Endodermal cell (in vitro differentiated cells): ENCODE measurements around the gene XPO4. TPM values are rescaled to one million over a fixed set of nuclear protein-coding genes. Genes with fewer than 3 reads are reported as not detected.

Experiments used
- DNase-seq: peaks from one replicate; pipeline ENCODE4 v3.0.0-alpha.2; 2017
- H3K27ac ChIP-seq: 2 replicates; pipeline ENCODE4 v1.5.1; 2013; ENCODE audit warnings: mild to moderate bottlenecking, low read depth, low read length, moderate library complexity
- H3K27me3 ChIP-seq: 2 replicates; pipeline ENCODE4 v1.6.1; 2013; ENCODE audit warnings: mild to moderate bottlenecking, low read length, moderate library complexity; ENCODE audit not compliant: insufficient read depth, control insufficient read depth, poor library complexity, severe bottlenecking
- H3K36me3 ChIP-seq: 2 replicates; pipeline ENCODE4 v1.7.0; 2013; ENCODE audit warnings: mild to moderate bottlenecking, low read length, moderate library complexity; ENCODE audit not compliant: control insufficient read depth, insufficient read depth
- H3K4me1 ChIP-seq: one replicate; pipeline ENCODE4 v1.7.0; 2013; ENCODE audit warnings: low read length; ENCODE audit not compliant: control insufficient read depth, insufficient read depth
- H3K4me3 ChIP-seq: 2 replicates; pipeline ENCODE4 v1.5.1; 2013; ENCODE audit warnings: mild to moderate bottlenecking, low read length, moderate library complexity
- H3K9ac ChIP-seq: 2 replicates; pipeline ENCODE4 v1.6.1; 2013; ENCODE audit warnings: mild to moderate bottlenecking, low read length, moderate library complexity; ENCODE audit not compliant: poor library complexity, severe bottlenecking; ENCODE audit errors: extremely low read depth
- H3K9me3 ChIP-seq: 2 replicates; pipeline ENCODE4 v1.6.1; 2013; ENCODE audit warnings: mild to moderate bottlenecking, low read length, moderate library complexity; ENCODE audit not compliant: control insufficient read depth
- H3K27ac Mint-ChIP-seq: 2 replicates; pipeline ENCODE4 v1.8.0; 2020; ENCODE audit warnings: mixed read lengths
- H3K27me3 Mint-ChIP-seq: 2 replicates; pipeline ENCODE4 v1.8.0; 2021; ENCODE audit warnings: mild to moderate bottlenecking, mixed read lengths; ENCODE audit not compliant: insufficient read depth
- H3K36me3 Mint-ChIP-seq: 2 replicates; pipeline ENCODE4 v1.8.0; 2020; ENCODE audit warnings: low read depth, mixed read lengths
- H3K4me1 Mint-ChIP-seq: 2 replicates; pipeline ENCODE4 v1.8.0; 2020; ENCODE audit warnings: mixed read lengths
- H3K4me3 Mint-ChIP-seq: 2 replicates; pipeline ENCODE4 v1.8.0; 2020; ENCODE audit warnings: mild to moderate bottlenecking, moderate library complexity, mixed read lengths
- H3K9me3 Mint-ChIP-seq: 2 replicates; pipeline ENCODE4 v1.8.0; 2020; ENCODE audit warnings: mild to moderate bottlenecking, mixed read lengths
- CTCF ChIP-seq: fragments of 200-600 bp; sonication (generic); conservative IDR thresholded peaks from 2 replicates; pipeline ENCODE4 v1.5.0; 2021; ENCODE audit warnings: antibody characterized with exemption, mild to moderate bottlenecking
- WGBS, 2 experiments: methylation state at CpG; one replicate each; pipeline versions ENCODE4 v1.1.5 to v1.1.7; 2013; ENCODE audit warnings: missing lambda C conversion rate in 2 of 2, mixed read lengths in 1 of 2; ENCODE audit not compliant: insufficient coverage in 1 of 2, insufficient read length in 1 of 2; 5-methylcytosine and 5-hydroxymethylcytosine counted together
- total RNA-seq, 2 donors: library from RNA; stranded (reverse); fragmentation: NEBNext Ultra II Directional in 1 of 2; extraction: Animal tissue kit (Norgen Biotek cat#: 25700) in 1 of 2; gene quantifications; 2 replicates in 1 of 2; 3 replicates in 1 of 2; pipeline ENCODE4 v1.2.1, GENCODE V29; 2021

Gene XPO4
- total RNA-seq, 2 donors from 2014 or later = 28.8 to 32.0 TPM

GRCh38 chr13:20740021-20740420 is 162.5 kb downstream of the XPO4 start:
- no peak overlapping the region for H3K27ac ChIP-seq
- 95% methylated on average over 22 of the region's 22 CpGs; no CpG with 5 or more reads in 1 of the 2 experiments for WGBS, 2 experiments

GRCh38 chr13:20738616-20739015 is 163.9 kb downstream of the XPO4 start:
- H3K36me3 ChIP-seq = no peaks in the 10 kb centered on the region
- no peak overlapping the region for H3K27ac ChIP-seq
- Mint-ChIP-seq H3K36me3 (peaks cover 6% of the 10 kb centered on the region), H3K9me3 (peaks cover 10% of the 10 kb centered on the region), H3K4me3 (no peak overlapping the region), H3K27ac (no peak overlapping the region), H3K27me3 (no peaks in the 10 kb centered on the region), H3K4me1 (no peaks in the 10 kb centered on the region)
- H3K9ac ChIP-seq = no peak overlapping the region
- DNase-seq = no peak
- no peak overlapping the region for H3K4me3 ChIP-seq
- H3K9me3 ChIP-seq = no peaks in the 10 kb centered on the region
- TF ChIP-seq CTCF = no peak
- H3K4me1 ChIP-seq = no peaks in the 10 kb centered on the region
- no peaks in the 10 kb centered on the region for H3K27me3 ChIP-seq
- 94% methylated on average over 5 to 6 of the region's 6 CpGs for WGBS, 2 experiments

More at GRCh38 chr13:20740021-20740420, 162.5 kb downstream of the XPO4 start:
- Mint-ChIP-seq H3K4me3 (no peak overlapping the region), H3K36me3 (peaks cover 6% of the 10 kb centered on the region), H3K27ac (no peak overlapping the region), H3K27me3 (no peaks in the 10 kb centered on the region), H3K9me3 (peaks cover 17% of the 10 kb centered on the region), H3K4me1 (no peaks in the 10 kb centered on the region)
- Histone ChIP-seq H3K4me3 (no peak overlapping the region), H3K9ac (no peak overlapping the region), H3K4me1 (no peaks in the 10 kb centered on the region), H3K9me3 (no peaks in the 10 kb centered on the region), H3K36me3 (no peaks in the 10 kb centered on the region), H3K27me3 (no peaks in the 10 kb centered on the region)
- DNase-seq = no peak
- no peak for TF ChIP-seq CTCF

GRCh38 chr13:20729633-20730585 is 172.6 kb downstream of the XPO4 start:
- H3K4me3 Mint-ChIP-seq = no peak overlapping the region
- Histone ChIP-seq H3K9me3 (no peaks in the 10 kb centered on the region), H3K4me1 (no peaks in the 10 kb centered on the region), H3K36me3 (no peaks in the 10 kb centered on the region), H3K27ac (no peak overlapping the region), H3K4me3 (no peak overlapping the region), H3K9ac (no peak overlapping the region), H3K27me3 (no peaks in the 10 kb centered on the region)
- no peak for DNase-seq
- H3K36me3 Mint-ChIP-seq = peaks cover 2% of the 10 kb centered on the region
- no peaks in the 10 kb centered on the region for H3K4me1 Mint-ChIP-seq
- H3K27me3 Mint-ChIP-seq = no peaks in the 10 kb centered on the region
- no peaks in the 10 kb centered on the region for H3K9me3 Mint-ChIP-seq
- no peak for TF ChIP-seq CTCF
- H3K27ac Mint-ChIP-seq = no peak overlapping the region
- 89 to 93% methylated on average over 20 to 33 of the region's 33 CpGs for WGBS, 2 experiments
